SW480 (cell line): ENCODE measurements around the gene OBSL1.

ENCODE experiments used
- DNase-seq: peaks from one replicate; pipeline ENCODE4 v3.0.0-alpha.2; 2016; ENCODE audit warnings: low spot score

The OBSL1 gene

GRCh38 chr2:219565130-219566080, 5.9 kb downstream of the OBSL1 start:
- no peak for DNase-seq

- no peak for DNase-seq
Observed at GRCh38 chr2:219563271-219563928, 7.9 kb downstream of the OBSL1 start.

GRCh38 chr2:219562049-219563020, 9.0 kb downstream of the OBSL1 start:
- no peak for DNase-seq

- no peak for DNase-seq
Observed at GRCh38 chr2:219561179-219562048, 9.9 kb downstream of the OBSL1 start.

GRCh38 chr2:219560893-219561178, 10.5 kb downstream of the OBSL1 start:
- no peak for DNase-seq

- DNase-seq, result no peak
Observed at GRCh38 chr2:219560037-219560892, 11.1 kb downstream of the OBSL1 start.

GRCh38 chr2:219559156-219559915, 12.0 kb downstream of the OBSL1 start:
- no peak for DNase-seq

GRCh38 chr2:219557791-219558785, 13.3 kb downstream of the OBSL1 start:
- no peak for DNase-seq

- DNase-seq, result no peak
Observed at GRCh38 chr2:219557320-219557719, 14.0 kb downstream of the OBSL1 start.

GRCh38 chr2:219556413-219556812, 14.9 kb downstream of the OBSL1 start:
- no peak for DNase-seq

- no peak for DNase-seq
Observed at GRCh38 chr2:219555956-219556355, 15.4 kb downstream of the OBSL1 start.

GRCh38 chr2:219554350-219554749, 17.0 kb downstream of the OBSL1 start:
- DNase-seq, result no peak

GRCh38 chr2:219553463-219553963, 17.8 kb downstream of the OBSL1 start:
- DNase-seq, result no peak

GRCh38 chr2:219553168-219553417, 18.2 kb downstream of the OBSL1 start:
- no peak for DNase-seq

GRCh38 chr2:219552382-219553167, 18.8 kb downstream of the OBSL1 start:
- DNase-seq, result peak; percentile 54

GRCh38 chr2:219551441-219552381, 19.6 kb downstream of the OBSL1 start:
- no peak for DNase-seq
